ENCODE measurements around the gene TAF8.

- TF ChIP-seq, protein P1, sequence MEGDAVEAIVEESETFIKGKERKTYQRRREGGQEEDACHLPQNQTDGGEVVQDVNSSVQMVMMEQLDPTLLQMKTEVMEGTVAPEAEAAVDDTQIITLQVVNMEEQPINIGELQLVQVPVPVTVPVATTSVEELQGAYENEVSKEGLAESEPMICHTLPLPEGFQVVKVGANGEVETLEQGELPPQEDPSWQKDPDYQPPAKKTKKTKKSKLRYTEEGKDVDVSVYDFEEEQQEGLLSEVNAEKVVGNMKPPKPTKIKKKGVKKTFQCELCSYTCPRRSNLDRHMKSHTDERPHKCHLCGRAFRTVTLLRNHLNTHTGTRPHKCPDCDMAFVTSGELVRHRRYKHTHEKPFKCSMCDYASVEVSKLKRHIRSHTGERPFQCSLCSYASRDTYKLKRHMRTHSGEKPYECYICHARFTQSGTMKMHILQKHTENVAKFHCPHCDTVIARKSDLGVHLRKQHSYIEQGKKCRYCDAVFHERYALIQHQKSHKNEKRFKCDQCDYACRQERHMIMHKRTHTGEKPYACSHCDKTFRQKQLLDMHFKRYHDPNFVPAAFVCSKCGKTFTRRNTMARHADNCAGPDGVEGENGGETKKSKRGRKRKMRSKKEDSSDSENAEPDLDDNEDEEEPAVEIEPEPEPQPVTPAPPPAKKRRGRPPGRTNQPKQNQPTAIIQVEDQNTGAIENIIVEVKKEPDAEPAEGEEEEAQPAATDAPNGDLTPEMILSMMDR (IDR thresholded peaks at IDR 0.05), result no peak
- TF ChIP-seq POLR2A (IDR thresholded peaks at IDR 0.05), result no peak
These were observed 33.2 kb downstream of the TAF8 start for GRCh38 chr6:42083530-42083929.

All from lower leg skin (tissue), 3 donors.